MM.1S (cell line): ENCODE data around the gene ABCA10.

ENCODE experiments used
- CTCF ChIP-seq: fragments of 300-600 bp; sonication (generic); IDR thresholded peaks from 2 replicates; pipeline ENCODE4 v1.5.1; 2016; ENCODE audit warnings: antibody characterized with exemption, low read length, mixed read lengths
- EZH2 ChIP-seq: fragments of 300-600 bp; sonication (generic); optimal IDR thresholded peaks from 2 replicates; pipeline ENCODE3; 2017; ENCODE audit warnings: low read depth, mild to moderate bottlenecking, antibody characterized with exemption, low read length, mixed read lengths
- EZH2phosphoT487 ChIP-seq: fragments of 300-600 bp; sonication (generic); IDR thresholded peaks from 2 replicates; pipeline ENCODE4 v1.6.1; 2018; ENCODE audit warnings: antibody characterized with exemption, low read length

- TF ChIP-seq CTCF (no peak), EZH2 (no peak), EZH2phosphoT487 (no peak)
Measured at GRCh38 chr17:69208640-69209039, 20.0 kb downstream of the ABCA10 start.
